ENCODE measurements around the gene KRT9. TPM values are rescaled to one million over a fixed set of nuclear protein-coding genes. Genes with fewer than 3 reads are reported as not detected.

KRT9 gene
- polyA plus RNA-seq, 3 donors: not detected

GRCh38 chr17:41594363-41594915, 22.6 kb upstream of the KRT9 start:
- no peak overlapping the region for H3K9ac ChIP-seq (ENCODE audit: insufficient read depth, low read length, poor library complexity, severe bottlenecking)
- H3K9me3 Mint-ChIP-seq: peaks cover 0 to 6% (median 0%) of the 10 kb centered on the region in 7 donors

GRCh38 chr17:41593306-41593981, 21.6 kb upstream of the KRT9 start:
- no peak overlapping the region for H3K4me2 ChIP-seq (replicated peaks; ENCODE audit: extremely low read depth, low read length, poor library complexity, severe bottlenecking)
- intact Hi-C loops (cut with micrococcal nuclease): no loop called here

More at GRCh38 chr17:41594363-41594915, 22.6 kb upstream of the KRT9 start:
- Mint-ChIP-seq H3K27ac (no peak overlapping the region), H3K27me3 (ENCODE audit: low read depth in 3 of 3) (peaks cover 2 to 10% (median 7%) of the 10 kb centered on the region in 3 donors), H3K4me3 (no peak overlapping the region), H3K4me1 (no peaks in the 10 kb centered on the region), H3K36me3 (no peaks in the 10 kb centered on the region)
- H3K4me1 ChIP-seq (ENCODE audit: control insufficient read depth in 1 of 2, insufficient read depth in 2 of 2, low read length in 2 of 2): no peaks in the 10 kb centered on the region
- no peaks in the 10 kb centered on the region for H3K9me3 ChIP-seq (replicated peaks in 1 of 2; ENCODE audit: control insufficient read depth in 1 of 2, insufficient read depth in 1 of 2, low read length in 2 of 2)
- DNase-seq: no peak
- no peak for TF ChIP-seq CTCF (IDR thresholded peaks at IDR 0.05)
- WGBS (ENCODE audit: insufficient coverage): 83% methylated on average over 3 of the region's 3 CpGs
- H3K4me3 ChIP-seq (replicated peaks in 1 of 3; ENCODE audit: low read depth in 2 of 3, low read length in 3 of 3): no peak overlapping the region
- H3K27me3 ChIP-seq (ENCODE audit: control insufficient read depth in 2 of 2, insufficient read depth in 2 of 2, low read length in 2 of 2): no peaks in the 10 kb centered on the region
- no peaks in the 10 kb centered on the region for H4K20me1 ChIP-seq (ENCODE audit: insufficient read depth, low read length)
- no peak overlapping the region for H3K27ac ChIP-seq (ENCODE audit: low read depth in 1 of 2, low read length in 2 of 2)
- H2AFZ ChIP-seq (ENCODE audit: insufficient read depth, low read depth, low read length, poor library complexity, severe bottlenecking): no peak overlapping the region
- no peaks in the 10 kb centered on the region for H3K36me3 ChIP-seq (replicated peaks in 1 of 2; ENCODE audit: control insufficient read depth in 1 of 2, insufficient read depth in 2 of 2, low read length in 2 of 2)
- H3K79me2 ChIP-seq (ENCODE audit: insufficient read depth, low read length): no peaks in the 10 kb centered on the region
- intact Hi-C loops (cut with micrococcal nuclease): no loop called here
- no peak overlapping the region for H3K4me2 ChIP-seq (replicated peaks; ENCODE audit: extremely low read depth, low read length, poor library complexity, severe bottlenecking)

More at GRCh38 chr17:41593306-41593981, 21.6 kb upstream of the KRT9 start:
- Mint-ChIP-seq H3K4me1 (no peaks in the 10 kb centered on the region), H3K27me3 (ENCODE audit: low read depth in 3 of 3) (peaks cover 5 to 11% (median 7%) of the 10 kb centered on the region in 3 donors), H3K9me3 (peaks cover 0 to 3% (median 0%) of the 10 kb centered on the region in 7 donors), H3K4me3 (no peak overlapping the region), H3K36me3 (no peaks in the 10 kb centered on the region), H3K27ac (no peak overlapping the region)
- no peaks in the 10 kb centered on the region for H3K79me2 ChIP-seq (ENCODE audit: insufficient read depth, low read length)
- H3K9ac ChIP-seq (ENCODE audit: insufficient read depth, low read length, poor library complexity, severe bottlenecking): no peak overlapping the region
- WGBS (ENCODE audit: insufficient coverage): 86% methylated on average over 5 of the region's 8 CpGs
- no peaks in the 10 kb centered on the region for H3K36me3 ChIP-seq (replicated peaks in 1 of 2; ENCODE audit: control insufficient read depth in 1 of 2, insufficient read depth in 2 of 2, low read length in 2 of 2)
- DNase-seq: no peak
- no peaks in the 10 kb centered on the region for H3K9me3 ChIP-seq (replicated peaks in 1 of 2; ENCODE audit: control insufficient read depth in 1 of 2, insufficient read depth in 1 of 2, low read length in 2 of 2)
- H3K4me3 ChIP-seq (replicated peaks in 1 of 3; ENCODE audit: low read depth in 2 of 3, low read length in 3 of 3): no peak overlapping the region
- H3K27me3 ChIP-seq (ENCODE audit: control insufficient read depth in 2 of 2, insufficient read depth in 2 of 2, low read length in 2 of 2): no peaks in the 10 kb centered on the region
- no peaks in the 10 kb centered on the region for H3K4me1 ChIP-seq (ENCODE audit: control insufficient read depth in 1 of 2, insufficient read depth in 2 of 2, low read length in 2 of 2)
- no peak overlapping the region for H3K27ac ChIP-seq (ENCODE audit: low read depth in 1 of 2, low read length in 2 of 2)
- no peaks in the 10 kb centered on the region for H4K20me1 ChIP-seq (ENCODE audit: insufficient read depth, low read length)
- no peak overlapping the region for H2AFZ ChIP-seq (ENCODE audit: insufficient read depth, low read depth, low read length, poor library complexity, severe bottlenecking)
- TF ChIP-seq CTCF (IDR thresholded peaks at IDR 0.05): no peak

All from CD14-positive monocyte (primary cell).